H1 (cell line): ENCODE results near the gene PTPRE. TPM values are rescaled to one million over a fixed set of nuclear protein-coding genes. Genes with fewer than 3 reads are reported as not detected.

ENCODE experiments used
- CBX8 ChIP-seq: fragments of 300-800, 300-1000 bp; sonication (generic); IDR thresholded peaks from 2 replicates; pipeline ENCODE4 v1.7.1; 2016; ENCODE audit warnings: low read depth, low read length, borderline replicate concordance
- CHD7 ChIP-seq: fragments of 300-600 bp; sonication (generic); IDR thresholded peaks from 2 replicates; pipeline ENCODE4 v1.7.1; 2012; ENCODE audit warnings: low read length, moderate library complexity, mild to moderate bottlenecking, inconsistent platforms; ENCODE audit not compliant: insufficient replicate concordance
- EZH2 ChIP-seq: fragments of 200-600 bp; sonication (generic); IDR thresholded peaks from 2 replicates; pipeline ENCODE4 v1.7.1; 2012; ENCODE audit warnings: low read depth, mild to moderate bottlenecking, moderate library complexity, low read length, inconsistent platforms; ENCODE audit not compliant: severe bottlenecking
- JUN ChIP-seq: IDR thresholded peaks from 2 replicates; pipeline ENCODE4 v1.6.1; 2011; ENCODE audit warnings: low read depth, mild to moderate bottlenecking, improper control_type of control experiment, low read length
- TBP ChIP-seq: IDR thresholded peaks from 2 replicates; pipeline ENCODE4 v1.6.1; 2011; ENCODE audit warnings: low read depth, low read length, improper control_type of control experiment
- polyA plus RNA-seq, 7 experiments: library from polyadenylated mRNA; depleted of rRNA in 3 of 7; stranded (reverse) in 5 of 7; unstranded in 2 of 7; fragments of >200 nt in 5 of 7; fragments of 200-250 nt in 2 of 7; gene quantifications; 1 replicate in 5 of 7; 2 replicates in 1 of 7; 4 replicates in 1 of 7; pipeline versions ENCODE4 v1.2.1 to v1.2.3, GENCODE V29; 2011 to 2013; ENCODE audit warnings: missing spikeins in 2 of 7, mixed read lengths in 2 of 7
- total RNA-seq: library from RNA; stranded (reverse); fragmentation: NEBNext Ultra II Directional; extraction: Animal tissue kit (Norgen Biotek cat#: 25700); gene quantifications from 2 replicates; pipeline ENCODE4 v1.2.1, GENCODE V29; 2021

PTPRE gene
- total and polyA plus RNA-seq, 2 of the 8 experiments (the other 6 are each of a cell fraction or from before 2014, with no cell fraction given) = 0.33 to 0.54 TPM

- TF ChIP-seq EZH2 (no peak), CHD7 (no peak), TBP (no peak), CBX8 (no peak), JUN (no peak)
Observed at GRCh38 chr10:128124813-128125403, 218.0 kb downstream of the PTPRE start (continued).
